ENCODE data around the gene LRRC9. TPM values are rescaled to one million over a fixed set of nuclear protein-coding genes. Genes with fewer than 3 reads are reported as not detected.

Gene LRRC9
- total RNA-seq, 1 donor from 2014 or later, result 1.3 TPM

DNA sequence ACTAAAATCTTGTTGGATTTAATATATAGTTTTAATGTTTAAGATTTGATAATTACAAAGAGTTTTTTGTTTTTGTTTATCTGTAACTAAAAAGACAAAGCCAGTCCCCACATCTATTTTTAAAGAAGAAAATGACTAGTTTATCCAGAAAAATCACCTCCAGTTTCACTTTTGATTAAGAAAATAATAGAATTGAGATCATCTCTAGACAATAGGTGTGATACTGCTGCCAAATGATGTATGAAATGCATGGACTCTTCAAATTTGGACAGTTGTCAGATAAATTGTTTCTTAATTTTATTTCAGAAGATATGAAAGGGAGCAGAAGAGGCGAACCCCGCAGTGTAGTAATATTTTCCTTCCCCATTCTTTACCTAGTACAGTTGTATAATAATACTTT is 191.8 kb downstream of the LRRC9 start:
- TF ChIP-seq, protein P1, sequence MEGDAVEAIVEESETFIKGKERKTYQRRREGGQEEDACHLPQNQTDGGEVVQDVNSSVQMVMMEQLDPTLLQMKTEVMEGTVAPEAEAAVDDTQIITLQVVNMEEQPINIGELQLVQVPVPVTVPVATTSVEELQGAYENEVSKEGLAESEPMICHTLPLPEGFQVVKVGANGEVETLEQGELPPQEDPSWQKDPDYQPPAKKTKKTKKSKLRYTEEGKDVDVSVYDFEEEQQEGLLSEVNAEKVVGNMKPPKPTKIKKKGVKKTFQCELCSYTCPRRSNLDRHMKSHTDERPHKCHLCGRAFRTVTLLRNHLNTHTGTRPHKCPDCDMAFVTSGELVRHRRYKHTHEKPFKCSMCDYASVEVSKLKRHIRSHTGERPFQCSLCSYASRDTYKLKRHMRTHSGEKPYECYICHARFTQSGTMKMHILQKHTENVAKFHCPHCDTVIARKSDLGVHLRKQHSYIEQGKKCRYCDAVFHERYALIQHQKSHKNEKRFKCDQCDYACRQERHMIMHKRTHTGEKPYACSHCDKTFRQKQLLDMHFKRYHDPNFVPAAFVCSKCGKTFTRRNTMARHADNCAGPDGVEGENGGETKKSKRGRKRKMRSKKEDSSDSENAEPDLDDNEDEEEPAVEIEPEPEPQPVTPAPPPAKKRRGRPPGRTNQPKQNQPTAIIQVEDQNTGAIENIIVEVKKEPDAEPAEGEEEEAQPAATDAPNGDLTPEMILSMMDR (IDR thresholded peaks at IDR 0.05; ENCODE audit: partially characterized antibody, unreplicated experiment), result no peak
- H3K9me3 Mint-ChIP-seq (ENCODE audit: unreplicated experiment), result peaks cover 2% of the 10 kb centered on the region
- no peaks in the 10 kb centered on the region for H3K27me3 Mint-ChIP-seq (ENCODE audit: unreplicated experiment)
- no peak overlapping the region for H3K4me3 Mint-ChIP-seq (ENCODE audit: unreplicated experiment)
- no peaks in the 10 kb centered on the region for H3K36me3 Mint-ChIP-seq (ENCODE audit: unreplicated experiment)
- no peaks in the 10 kb centered on the region for H3K4me1 Mint-ChIP-seq (ENCODE audit: low read depth, unreplicated experiment)
- H3K27ac Mint-ChIP-seq (ENCODE audit: unreplicated experiment), result no peak overlapping the region
- DNase-seq, result no peak

Other genes starting within 250 kb of the LRRC9 start
- 518 TPM for gene RTN1, start 49.4 kb upstream of the LRRC9 start, total RNA-seq (ENCODE audit: unreplicated experiment)
- 80.6 TPM for gene PCNX4, start 171.8 kb downstream of the LRRC9 start, total RNA-seq (ENCODE audit: unreplicated experiment)
- 74.8 TPM for gene DHRS7, start 245.3 kb downstream of the LRRC9 start, total RNA-seq (ENCODE audit: unreplicated experiment)

All from glutamatergic neuron (in vitro differentiated cells).